ENCODE data around the gene NMRAL1. TPM values are rescaled to one million over a fixed set of nuclear protein-coding genes. Genes with fewer than 3 reads are reported as not detected.

Gene NMRAL1

GRCh38 chr16:4415538-4416199, 58.8 kb downstream of the NMRAL1 start:
- H3K4me1 ChIP-seq (ENCODE audit: control insufficient read depth, insufficient read depth, low read length) = peaks cover 33% of the 10 kb centered on the region
- no peaks in the 10 kb centered on the region for H3K9me3 ChIP-seq (replicated peaks; ENCODE audit: low read length)
- H3K4me3 ChIP-seq (ENCODE audit: low read length) = peak overlapping the region; percentile 88
- H3K4me2 ChIP-seq (ENCODE audit: low read length) = peak overlapping the region; percentile 100
- no peaks in the 10 kb centered on the region for H3K27me3 ChIP-seq (ENCODE audit: control insufficient read depth, insufficient read depth, low read length)
- H3K9ac ChIP-seq (ENCODE audit: low read depth, low read length) = peak overlapping the region; percentile 91
- peaks cover 13% of the 10 kb centered on the region for H3K36me3 ChIP-seq (ENCODE audit: insufficient read depth, low read length)

- Histone ChIP-seq H3K4me3 (ENCODE audit: low read length) (no peak overlapping the region), H3K36me3 (ENCODE audit: insufficient read depth, low read length) (peaks cover 13% of the 10 kb centered on the region), H3K4me1 (ENCODE audit: control insufficient read depth, insufficient read depth, low read length) (peaks cover 38% of the 10 kb centered on the region), H3K9ac (ENCODE audit: low read depth, low read length) (no peak overlapping the region), H3K4me2 (ENCODE audit: low read length) (no peak overlapping the region), H3K9me3 (replicated peaks; ENCODE audit: low read length) (no peaks in the 10 kb centered on the region), H3K27me3 (ENCODE audit: control insufficient read depth, insufficient read depth, low read length) (no peaks in the 10 kb centered on the region)
Observed at GRCh38 chr16:4414187-4414917, 60.1 kb downstream of the NMRAL1 start.

GRCh38 chr16:4412854-4413253, 61.6 kb downstream of the NMRAL1 start:
- Histone ChIP-seq H3K4me3 (ENCODE audit: low read length) (no peak overlapping the region), H3K9ac (ENCODE audit: low read depth, low read length) (no peak overlapping the region), H3K4me2 (ENCODE audit: low read length) (no peak overlapping the region), H3K4me1 (ENCODE audit: control insufficient read depth, insufficient read depth, low read length) (peaks cover 44% of the 10 kb centered on the region), H3K9me3 (replicated peaks; ENCODE audit: low read length) (no peaks in the 10 kb centered on the region), H3K36me3 (ENCODE audit: insufficient read depth, low read length) (peaks cover 13% of the 10 kb centered on the region), H3K27me3 (ENCODE audit: control insufficient read depth, insufficient read depth, low read length) (no peaks in the 10 kb centered on the region)

GRCh38 chr16:4412159-4412558, 62.3 kb downstream of the NMRAL1 start:
- no peak overlapping the region for H3K4me3 ChIP-seq (ENCODE audit: low read length)
- H3K9ac ChIP-seq (ENCODE audit: low read depth, low read length) = peak overlapping the region; percentile 28
- peaks cover 47% of the 10 kb centered on the region for H3K4me1 ChIP-seq (ENCODE audit: control insufficient read depth, insufficient read depth, low read length)
- no peak overlapping the region for H3K4me2 ChIP-seq (ENCODE audit: low read length)
- no peaks in the 10 kb centered on the region for H3K27me3 ChIP-seq (ENCODE audit: control insufficient read depth, insufficient read depth, low read length)
- H3K9me3 ChIP-seq (replicated peaks; ENCODE audit: low read length) = no peaks in the 10 kb centered on the region
- H3K36me3 ChIP-seq (ENCODE audit: insufficient read depth, low read length) = peaks cover 20% of the 10 kb centered on the region

Small RNA genes lying within 50 kb of the gene (small RNA-seq; reads per million reads assigned to genes)
- gene AC012676.2 = not detected
